CD4-positive, alpha-beta T cell (primary cell): ENCODE data around the gene OPRM1. TPM values are rescaled to one million over a fixed set of nuclear protein-coding genes. Genes with fewer than 3 reads are reported as not detected.

Experiments used
- ATAC-seq: fragments of 200-7000 bp; cut with Tn5 transposase; one replicate; pipeline ENCODE4 v1.10.0; 2022; ENCODE audit warnings: mild to moderate bottlenecking; ENCODE audit not compliant: poor library complexity
- CTCF ChIA-PET: fragments of 350-600 bp; sonication (Branson Sonifier 250); formaldehyde crosslinking; loops from one replicate; lab custom pipeline; 2021; ENCODE audit warnings: antibody characterized with exemption, inconsistent platforms; lab: Charles Lee
- POLR2A ChIA-PET: fragments of 350-600 bp; sonication (Branson Sonifier 250); formaldehyde crosslinking; loops from one replicate; lab custom pipeline; 2021; ENCODE audit warnings: antibody characterized with exemption, inconsistent platforms; lab: Charles Lee
- DNase-seq, 14 experiments: peaks; one replicate each; pipeline ENCODE4 v3.0.0-alpha.2; 2013 to 2020; ENCODE audit warnings: mixed read lengths in 2 of 14
- H3K27ac ChIP-seq, 2 donors: one replicate each; pipeline versions ENCODE4 v1.5.1 to v1.7.0; 2013; ENCODE audit warnings: low read length in 2 of 2, low read depth in 1 of 2, mild to moderate bottlenecking in 1 of 2
- H3K27me3 ChIP-seq, 2 experiments: 1 replicate in 1 of 2; 2 replicates in 1 of 2; pipeline versions ENCODE4 v1.6.1 to v1.7.0; 2013; ENCODE audit warnings: low read length in 2 of 2, control low read depth in 1 of 2, mild to moderate bottlenecking in 1 of 2, moderate library complexity in 1 of 2; ENCODE audit not compliant: insufficient read depth in 2 of 2, control insufficient read depth in 1 of 2
- H3K36me3 ChIP-seq: one replicate; pipeline ENCODE4 v1.6.1; 2013; ENCODE audit warnings: low read length, control low read depth; ENCODE audit not compliant: insufficient read depth
- H3K4me1 ChIP-seq: one replicate; pipeline ENCODE4 v1.6.1; 2013; ENCODE audit warnings: low read length, control low read depth; ENCODE audit not compliant: insufficient read depth
- H3K4me3 ChIP-seq: one replicate; pipeline ENCODE4 v1.5.1; 2013; ENCODE audit warnings: mild to moderate bottlenecking, low read length, moderate library complexity
- H3K9me3 ChIP-seq, 2 experiments: 1 replicate in 1 of 2; 2 replicates in 1 of 2; pipeline versions ENCODE4 v1.6.1 to v1.7.0; 2013; ENCODE audit warnings: low read length in 2 of 2, mild to moderate bottlenecking in 2 of 2, control low read depth in 1 of 2, moderate library complexity in 1 of 2; ENCODE audit not compliant: control insufficient read depth in 1 of 2, insufficient read depth in 1 of 2
- H3K27ac Mint-ChIP-seq: one replicate; pipeline ENCODE4 v1.8.0; 2020; ENCODE audit warnings: mixed read lengths
- H3K27me3 Mint-ChIP-seq: one replicate; pipeline ENCODE4 v1.8.0; 2021; ENCODE audit warnings: mixed read lengths
- H3K36me3 Mint-ChIP-seq: one replicate; pipeline ENCODE4 v1.8.0; 2021; ENCODE audit warnings: low read depth, mixed read lengths
- H3K4me1 Mint-ChIP-seq: one replicate; pipeline ENCODE4 v1.8.0; 2021; ENCODE audit warnings: low read depth, mixed read lengths
- H3K4me3 Mint-ChIP-seq: one replicate; pipeline ENCODE4 v1.8.0; 2020; ENCODE audit warnings: mild to moderate bottlenecking, mixed read lengths
- H3K9me3 Mint-ChIP-seq: one replicate; pipeline ENCODE4 v1.8.0; 2020; ENCODE audit warnings: mixed read lengths
- CTCF ChIP-seq: fragments of 200-600 bp; IDR thresholded peaks from one replicate; pipeline ENCODE4 v1.8.0; 2022; ENCODE audit warnings: antibody characterized with exemption, mild to moderate bottlenecking
- intact Hi-C, 2 experiments: fragments of 100-400 bp; cut with DNase I in 1 of 2; cut with micrococcal nuclease in 1 of 2; formaldehyde crosslinking; loops; one replicate each; pipeline versions ENCODE4 v1.15.1 to v1.9.0; 2023 to 2025; cut with DNase I, micrococcal nuclease
- total RNA-seq, 174 experiments: library from RNA in 2 of 174; stranded (reverse) in 2 of 174; gene quantifications; one replicate each; pipeline ENCODE4 v1.2.3 and lab custom pipeline; 2021 to 2026

The OPRM1 gene
- total RNA-seq, 2 experiments from 2014 or later: not detected

- Mint-ChIP-seq H3K9me3 (no peaks in the 10 kb centered on the region), H3K4me1 (peaks cover 84% of the 10 kb centered on the region), H3K36me3 (peaks cover 63% of the 10 kb centered on the region), H3K27me3 (no peaks in the 10 kb centered on the region), H3K4me3 (peak overlapping the region; percentile 70), H3K27ac (peak overlapping the region; percentile 83)
- DNase-seq: peak in 3 of 14 experiments; percentile 41 to 64 (median 44)
- no peak for TF ChIP-seq CTCF
- ChIA-PET POLR2A (interaction anchor here (0.5 to 3.6 kb wide), 10 partner anchors 8 to 117 kb away, joined by 3 to 43 read pairs (median 6); no protein-coding TSS in a partner anchor), CTCF (interaction anchor here (0.7 to 2.4 kb wide), 8 partner anchors 8 to 86 kb away, joined by 3 to 10 read pairs (median 4); no protein-coding TSS in a partner anchor)
- Histone ChIP-seq H3K4me3 (peak overlapping the region; percentile 36), H3K9me3 (no peaks in the 10 kb centered on the region), H3K4me1 (peaks cover 37% of the 10 kb centered on the region), H3K36me3 (peaks cover 20% of the 10 kb centered on the region), H3K27me3 (no peaks in the 10 kb centered on the region), H3K27ac (peak overlapping the region; percentile 35 to 42)
- intact Hi-C loops: loop anchor here in 1 of 2 experiments (1.0 kb wide), 1 partner anchor 12 kb away; no protein-coding TSS in a partner anchor
- peak; percentile 70 for ATAC-seq
Observed at GRCh38 chr6:154232013-154232910, 193.2 kb downstream of the OPRM1 start.

- peak overlapping the region; percentile 26 for H3K4me3 Mint-ChIP-seq
- ChIA-PET CTCF (interaction anchor here (1.1 to 2.4 kb wide), 5 partner anchors 8 to 87 kb away, joined by 4 to 10 read pairs (median 5); no protein-coding TSS in a partner anchor), POLR2A (interaction anchor here (0.7 to 3.6 kb wide), 6 partner anchors 8 to 43 kb away, joined by 3 to 43 read pairs (median 12); no protein-coding TSS in a partner anchor)
- no peaks in the 10 kb centered on the region for H3K9me3 Mint-ChIP-seq
- H3K27ac Mint-ChIP-seq: peak overlapping the region; percentile 83
- H3K9me3 ChIP-seq: no peaks in the 10 kb centered on the region
- DNase-seq: no peak
- H3K27me3 ChIP-seq: no peaks in the 10 kb centered on the region
- no peaks in the 10 kb centered on the region for H3K27me3 Mint-ChIP-seq
- H3K4me1 Mint-ChIP-seq: peaks cover 80% of the 10 kb centered on the region
- peak overlapping the region in 1 of 2 donors; percentile 30 for H3K27ac ChIP-seq
- no peak for TF ChIP-seq CTCF
- H3K4me3 ChIP-seq: no peak overlapping the region
- peaks cover 37% of the 10 kb centered on the region for H3K4me1 ChIP-seq
- intact Hi-C loops: no loop called here
- H3K36me3 Mint-ChIP-seq: peaks cover 59% of the 10 kb centered on the region
- peaks cover 20% of the 10 kb centered on the region for H3K36me3 ChIP-seq
- ATAC-seq: no peak
Observed at GRCh38 chr6:154233383-154233782, 194.3 kb downstream of the OPRM1 start.

- H3K4me1 ChIP-seq: peaks cover 36% of the 10 kb centered on the region
- ChIA-PET POLR2A (interaction anchor here (0.9 to 3.6 kb wide), 5 partner anchors 10 to 43 kb away, joined by 3 to 43 read pairs (median 13); no protein-coding TSS in a partner anchor), CTCF (interaction anchor here (2.4 kb wide), 1 partner anchor 14 kb away, joined by 10 read pairs; no protein-coding TSS in a partner anchor)
- Mint-ChIP-seq H3K27me3 (no peaks in the 10 kb centered on the region), H3K4me1 (peaks cover 78% of the 10 kb centered on the region), H3K4me3 (peak overlapping the region; percentile 32), H3K36me3 (peaks cover 55% of the 10 kb centered on the region), H3K9me3 (no peaks in the 10 kb centered on the region), H3K27ac (peak overlapping the region; percentile 83)
- no peaks in the 10 kb centered on the region for H3K9me3 ChIP-seq
- DNase-seq (no peak), ATAC-seq (no peak)
- no peaks in the 10 kb centered on the region for H3K27me3 ChIP-seq
- peaks cover 20% of the 10 kb centered on the region for H3K36me3 ChIP-seq
- peak overlapping the region in 1 of 2 donors; percentile 30 for H3K27ac ChIP-seq
- TF ChIP-seq CTCF: no peak
- H3K4me3 ChIP-seq: no peak overlapping the region
- intact Hi-C loops: no loop called here
Observed at GRCh38 chr6:154234019-154234772, 195.2 kb downstream of the OPRM1 start.
